Peyer's patch (tissue), 4 donors: ENCODE results near the gene MLKL. TPM values are rescaled to one million over a fixed set of nuclear protein-coding genes. Genes with fewer than 3 reads are reported as not detected.

Experiments
- DNase-seq, 3 donors: peaks; one replicate each; pipeline ENCODE4 v3.0.0-alpha.2; 2017 to 2019
- H3K27ac ChIP-seq, 4 donors: fragments of 200-600 bp; sonication (generic); one replicate each; pipeline ENCODE4 v1.5.1; 2016 to 2019
- H3K27me3 ChIP-seq, 2 donors: fragments of 200-600 bp; sonication (generic); one replicate each; pipeline ENCODE4 v1.5.1; 2019
- H3K36me3 ChIP-seq, 3 donors: fragments of 200-600 bp; sonication (generic); one replicate each; pipeline ENCODE4 v1.5.1; 2016 to 2019
- H3K4me1 ChIP-seq, 4 donors: fragments of 200-600 bp; sonication (generic); one replicate each; pipeline ENCODE4 v1.5.1; 2016 to 2019
- H3K4me3 ChIP-seq, 4 donors: fragments of 200-600 bp; sonication (generic); 1 replicate in 3 of 4; 2 replicates in 1 of 4; pipeline ENCODE4 v1.5.1; 2016 to 2019; ENCODE audit warnings: mild to moderate bottlenecking in 1 of 4
- H3K9me3 ChIP-seq, 4 donors: fragments of 200-600 bp; sonication (generic); one replicate each; pipeline ENCODE4 v1.5.1; 2016 to 2019; ENCODE audit warnings: mild to moderate bottlenecking in 1 of 4
- POLR2A ChIP-seq, 2 donors: fragments of 450-650 bp; IDR thresholded peaks; one replicate each; pipeline ENCODE4 v1.5.1; 2017; ENCODE audit warnings: antibody characterized with exemption in 2 of 2, mild to moderate bottlenecking in 2 of 2, moderate library complexity in 2 of 2
- total RNA-seq, 4 donors: library from RNA; depleted of rRNA; stranded (reverse); fragments of >200 nt; gene quantifications; one replicate each; pipeline ENCODE4 v1.1.0, GENCODE V29; 2016
- TF ChIP-seq, protein P1 (sequence below), 6 experiments: fragments of 450-650 bp in 4 of 6; fragments of 200-600 bp in 2 of 6; sonication (generic) in 1 of 6; IDR thresholded peaks; one replicate each; pipeline ENCODE4 v1.5.1; 2017 to 2019; ENCODE audit warnings: antibody characterized with exemption in 6 of 6, mild to moderate bottlenecking in 3 of 6, moderate library complexity in 1 of 6

MLKL gene
- total RNA-seq, 4 donors from 2014 or later = 13.7 to 78.4 (median 22.5) TPM

DNA sequence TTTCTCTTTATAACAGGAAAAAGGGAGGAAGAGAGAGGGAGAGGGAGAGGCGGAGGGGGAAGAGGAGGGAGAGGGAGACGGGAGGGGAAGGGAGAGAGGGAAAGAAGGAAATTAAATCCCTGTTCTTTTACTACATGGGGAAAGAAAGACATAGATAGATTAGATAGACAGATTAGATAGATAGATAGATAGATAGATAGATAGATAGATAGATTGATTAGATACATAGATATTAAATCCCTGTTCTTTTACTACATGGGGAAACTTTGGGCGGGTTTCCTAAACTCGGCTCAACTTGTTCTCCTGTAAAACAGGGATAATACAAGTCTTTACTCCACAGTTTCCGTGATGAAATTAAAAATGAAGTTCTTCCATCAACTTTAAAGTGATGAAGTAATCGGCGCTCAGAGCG, 34.6 kb downstream of the MLKL start:
- H3K4me3 ChIP-seq = peak overlapping the region; percentile 85 to 94 (median 90)
- TF ChIP-seq, protein P1, sequence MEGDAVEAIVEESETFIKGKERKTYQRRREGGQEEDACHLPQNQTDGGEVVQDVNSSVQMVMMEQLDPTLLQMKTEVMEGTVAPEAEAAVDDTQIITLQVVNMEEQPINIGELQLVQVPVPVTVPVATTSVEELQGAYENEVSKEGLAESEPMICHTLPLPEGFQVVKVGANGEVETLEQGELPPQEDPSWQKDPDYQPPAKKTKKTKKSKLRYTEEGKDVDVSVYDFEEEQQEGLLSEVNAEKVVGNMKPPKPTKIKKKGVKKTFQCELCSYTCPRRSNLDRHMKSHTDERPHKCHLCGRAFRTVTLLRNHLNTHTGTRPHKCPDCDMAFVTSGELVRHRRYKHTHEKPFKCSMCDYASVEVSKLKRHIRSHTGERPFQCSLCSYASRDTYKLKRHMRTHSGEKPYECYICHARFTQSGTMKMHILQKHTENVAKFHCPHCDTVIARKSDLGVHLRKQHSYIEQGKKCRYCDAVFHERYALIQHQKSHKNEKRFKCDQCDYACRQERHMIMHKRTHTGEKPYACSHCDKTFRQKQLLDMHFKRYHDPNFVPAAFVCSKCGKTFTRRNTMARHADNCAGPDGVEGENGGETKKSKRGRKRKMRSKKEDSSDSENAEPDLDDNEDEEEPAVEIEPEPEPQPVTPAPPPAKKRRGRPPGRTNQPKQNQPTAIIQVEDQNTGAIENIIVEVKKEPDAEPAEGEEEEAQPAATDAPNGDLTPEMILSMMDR (IDR thresholded peaks at IDR 0.05) = no peak
- TF ChIP-seq POLR2A (IDR thresholded peaks at IDR 0.05) = no peak
- H3K9me3 ChIP-seq = no peaks in the 10 kb centered on the region
- peaks cover 0 to 13% (median 7%) of the 10 kb centered on the region in 4 donors for H3K4me1 ChIP-seq
- peak overlapping the region in 3 of 4 donors; percentile 74 to 82 (median 82) for H3K27ac ChIP-seq
- no peak for DNase-seq
- peaks cover 0 to 29% (median 0%) of the 10 kb centered on the region in 3 donors for H3K36me3 ChIP-seq
- H3K27me3 ChIP-seq = no peaks in the 10 kb centered on the region

DNA sequence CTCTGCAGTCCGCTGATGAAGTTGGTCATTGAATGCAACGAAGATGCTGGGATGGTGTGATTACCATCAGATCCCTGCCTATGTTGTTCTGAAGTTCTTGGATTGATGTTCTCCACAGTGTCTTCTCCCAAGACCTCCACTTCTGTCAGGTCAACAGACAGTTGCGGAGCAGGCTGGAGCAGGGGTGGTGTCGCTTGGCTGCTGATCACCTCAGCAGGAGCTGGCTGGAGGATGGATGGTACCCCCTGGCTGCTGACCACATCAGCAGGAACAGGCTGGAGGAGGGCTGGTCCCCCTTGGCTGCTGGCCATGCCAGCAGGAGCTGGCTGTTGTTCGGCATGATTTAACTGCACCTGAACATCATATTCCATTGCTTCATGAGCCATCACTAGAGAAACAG, 39.6 kb downstream of the MLKL start:
- peaks cover 0 to 13% (median 7%) of the 10 kb centered on the region in 4 donors for H3K4me1 ChIP-seq
- H3K27me3 ChIP-seq = no peaks in the 10 kb centered on the region
- H3K27ac ChIP-seq = no peak overlapping the region
- no peaks in the 10 kb centered on the region for H3K9me3 ChIP-seq
- no peak for DNase-seq
- peaks cover 0 to 65% (median 0%) of the 10 kb centered on the region in 3 donors for H3K36me3 ChIP-seq
- H3K4me3 ChIP-seq = no peak overlapping the region
- TF ChIP-seq, protein P1 (IDR thresholded peaks at IDR 0.05) = no peak
- TF ChIP-seq POLR2A (IDR thresholded peaks at IDR 0.05) = no peak

DNA sequence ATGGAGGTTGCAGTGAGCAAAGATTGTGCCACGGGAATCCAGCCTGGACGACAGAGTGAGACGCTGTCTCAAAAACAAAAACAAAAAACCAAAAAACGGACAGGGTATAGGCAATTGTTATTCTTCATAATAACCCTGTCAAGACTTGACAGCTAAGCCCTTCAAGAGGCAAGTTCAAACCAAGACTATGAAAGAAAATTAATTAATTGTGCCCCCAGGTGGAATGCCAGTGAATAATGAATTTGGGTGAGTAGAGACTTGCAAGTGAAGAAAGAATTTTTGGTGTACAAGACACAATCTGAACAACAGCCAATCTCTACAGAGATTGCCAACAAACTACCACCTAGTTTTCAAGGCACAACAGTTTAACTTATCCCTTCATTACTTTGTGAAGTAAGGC, 40.3 kb downstream of the MLKL start:
- no peak for TF ChIP-seq POLR2A (IDR thresholded peaks at IDR 0.05)
- TF ChIP-seq, protein P1 (IDR thresholded peaks at IDR 0.05) = no peak
- Histone ChIP-seq H3K27ac (no peak overlapping the region), H3K4me3 (no peak overlapping the region), H3K9me3 (no peaks in the 10 kb centered on the region), H3K36me3 (peaks cover 0 to 70% (median 0%) of the 10 kb centered on the region in 3 donors), H3K4me1 (peaks cover 0 to 8% (median 3%) of the 10 kb centered on the region in 4 donors), H3K27me3 (no peaks in the 10 kb centered on the region)
- DNase-seq = no peak

DNA sequence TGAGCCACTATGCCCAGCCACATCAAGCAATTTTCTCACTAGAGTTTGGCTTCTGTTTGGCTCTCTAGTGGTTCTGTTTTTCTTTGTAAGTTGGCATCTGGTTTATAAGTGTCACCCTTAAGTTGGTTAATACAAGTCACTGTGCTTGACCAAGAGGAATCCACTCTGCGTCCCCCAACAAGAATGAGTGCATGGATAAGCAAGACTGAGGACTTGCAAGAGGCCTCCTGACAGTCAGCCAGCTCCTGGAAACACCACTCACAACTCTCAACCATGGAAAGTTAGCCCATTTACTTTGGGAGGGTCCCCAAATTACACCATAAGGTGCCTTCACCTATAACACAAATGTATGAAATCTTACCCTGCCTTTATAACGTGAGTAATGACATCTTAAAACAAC, 41.6 kb downstream of the MLKL start:
- Histone ChIP-seq H3K27me3 (no peaks in the 10 kb centered on the region), H3K4me1 (no peaks in the 10 kb centered on the region), H3K4me3 (no peak overlapping the region), H3K36me3 (peaks cover 0 to 67% (median 0%) of the 10 kb centered on the region in 3 donors), H3K27ac (no peak overlapping the region), H3K9me3 (no peaks in the 10 kb centered on the region)
- TF ChIP-seq POLR2A (IDR thresholded peaks at IDR 0.05) = no peak
- TF ChIP-seq, protein P1 (IDR thresholded peaks at IDR 0.05) = no peak
- no peak for DNase-seq

DNA sequence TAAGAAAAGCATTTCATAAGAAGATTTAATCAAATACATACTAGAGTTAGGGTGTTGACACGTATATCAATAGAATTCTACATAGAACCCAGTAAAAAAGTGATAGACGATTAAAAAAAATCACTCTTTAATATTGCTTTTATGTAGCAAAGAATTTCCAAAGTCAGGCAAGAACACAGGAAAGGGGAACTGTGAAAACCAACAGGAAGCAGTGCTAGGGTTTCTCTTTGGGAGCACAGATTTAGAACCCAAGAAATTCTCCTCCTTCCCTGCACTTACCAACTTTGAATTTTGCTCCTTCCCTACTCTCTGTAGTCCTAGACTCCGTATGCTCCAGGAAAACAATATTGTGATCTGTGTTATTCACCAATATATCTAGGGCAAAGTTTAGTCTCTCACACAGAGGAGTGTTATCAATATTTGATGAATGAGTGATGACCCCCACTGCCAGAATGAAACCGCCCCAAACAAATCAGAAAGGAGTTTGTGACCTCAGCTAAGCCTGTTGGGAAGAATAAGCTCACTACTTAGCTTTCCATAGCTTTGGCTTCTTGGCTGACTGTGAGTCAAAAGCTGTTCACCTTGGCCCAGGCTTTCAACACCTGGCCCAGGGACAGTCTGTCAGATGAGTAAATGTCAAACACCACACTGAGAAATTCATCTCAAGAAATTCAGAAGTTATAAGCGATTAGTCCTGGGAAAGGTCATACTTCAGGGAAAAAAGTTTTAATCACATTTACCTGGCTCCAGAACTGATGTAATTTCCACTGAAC, 42.6 kb downstream of the MLKL start:
- H3K27ac ChIP-seq = no peak overlapping the region
- TF ChIP-seq, protein P1 (IDR thresholded peaks at IDR 0.05) = no peak
- TF ChIP-seq POLR2A (IDR thresholded peaks at IDR 0.05) = no peak
- H3K4me1 ChIP-seq = no peaks in the 10 kb centered on the region
- DNase-seq = no peak
- H3K4me3 ChIP-seq = no peak overlapping the region
- no peaks in the 10 kb centered on the region for H3K27me3 ChIP-seq
- H3K9me3 ChIP-seq = no peaks in the 10 kb centered on the region
- peaks cover 0 to 58% (median 0%) of the 10 kb centered on the region in 3 donors for H3K36me3 ChIP-seq
